Hepatocyte (in vitro differentiated cells): ENCODE data around the gene UTRN. TPM values are rescaled to one million over a fixed set of nuclear protein-coding genes. Genes with fewer than 3 reads are reported as not detected.

ENCODE experiments used
- DNase-seq: peaks from one replicate; pipeline ENCODE4 v3.0.0-alpha.2; 2016; ENCODE audit warnings: low spot score
- H2AFZ ChIP-seq: fragments of 200-600 bp; sonication (generic); 2 replicates; pipeline ENCODE4 v1.6.0; 2016; ENCODE audit warnings: antibody characterized with exemption, mild to moderate bottlenecking
- H3K27ac ChIP-seq: fragments of 200-600 bp; sonication (generic); 2 replicates; pipeline ENCODE4 v1.5.1; 2016; ENCODE audit warnings: mild to moderate bottlenecking
- H3K27me3 ChIP-seq: fragments of 200-600 bp; sonication (generic); 2 replicates; pipeline ENCODE4 v1.6.1; 2016
- H3K36me3 ChIP-seq: fragments of 200-600 bp; sonication (generic); replicated peaks from 2 replicates; pipeline ENCODE4 v1.5.1; 2016; ENCODE audit warnings: low read depth; ENCODE audit not compliant: insufficient read depth
- H3K4me1 ChIP-seq: fragments of 200-600 bp; sonication (generic); 2 replicates; pipeline ENCODE4 v1.5.1; 2016; ENCODE audit warnings: mild to moderate bottlenecking, moderate library complexity; ENCODE audit not compliant: insufficient read depth
- H3K4me2 ChIP-seq: fragments of 200-600 bp; sonication (generic); 2 replicates; pipeline ENCODE4 v1.6.0; 2016
- H3K4me3 ChIP-seq: fragments of 200-600 bp; sonication (generic); 2 replicates; pipeline ENCODE4 v1.5.1; 2016; ENCODE audit warnings: mild to moderate bottlenecking
- H3K79me2 ChIP-seq: fragments of 200-600 bp; sonication (generic); 2 replicates; pipeline ENCODE4 v1.6.0; 2017; ENCODE audit warnings: mild to moderate bottlenecking
- H3K9me2 ChIP-seq: fragments of 200-600 bp; sonication (generic); replicated peaks from 2 replicates; pipeline ENCODE4 v1.6.0; 2017; ENCODE audit warnings: mild to moderate bottlenecking; ENCODE audit not compliant: insufficient read depth
- H3K9me3 ChIP-seq: fragments of 200-600 bp; sonication (generic); 2 replicates; pipeline ENCODE4 v1.5.1; 2016; ENCODE audit warnings: low read depth, mild to moderate bottlenecking
- H4K20me1 ChIP-seq: fragments of 200-600 bp; sonication (generic); 2 replicates; pipeline ENCODE4 v1.6.0; 2016; ENCODE audit warnings: mild to moderate bottlenecking; ENCODE audit not compliant: insufficient read depth, poor library complexity, severe bottlenecking
- CTCF ChIP-seq: fragments of 200-600 bp; sonication (generic); IDR thresholded peaks from 2 replicates; pipeline ENCODE4 v1.5.1; 2016; ENCODE audit warnings: antibody characterized with exemption, mild to moderate bottlenecking; ENCODE audit not compliant: poor library complexity
- EZH2 ChIP-seq: fragments of 200-600 bp; sonication (generic); IDR thresholded peaks from 2 replicates; pipeline ENCODE4 v1.6.1; 2016; ENCODE audit warnings: antibody characterized with exemption, mild to moderate bottlenecking, borderline replicate concordance
- EZH2phosphoT487 ChIP-seq: fragments of 200-600 bp; sonication (generic); IDR thresholded peaks from one replicate; pipeline ENCODE4 v1.6.1; 2018; ENCODE audit warnings: antibody characterized with exemption, mild to moderate bottlenecking, low read depth, moderate library complexity; ENCODE audit not compliant: unreplicated experiment, severe bottlenecking
- WGBS: methylation state at CpG from one replicate; pipeline ENCODE4 v1.1.6; 2016; ENCODE audit warnings: low lambda C conversion rate; ENCODE audit errors: missing lambda C conversion rate; 5-methylcytosine and 5-hydroxymethylcytosine counted together
- polyA plus RNA-seq: library from polyadenylated mRNA; unstranded; fragments of >200 nt; fragmentation: Nextera tagmentation; extraction: Ambion mirVana; gene quantifications from 2 replicates; pipeline ENCODE4 v1.2.1, GENCODE V29; 2016
- total RNA-seq: library from RNA; depleted of rRNA; stranded (reverse); fragments of >200 nt; gene quantifications from 2 replicates; pipeline ENCODE4 v1.2.3, GENCODE V29; 2014

Gene UTRN
- total and polyA plus RNA-seq, 2 experiments from 2014 or later, result 33.1 to 112 TPM

GRCh38 chr6:144285548-144285797 lies 338 bp downstream of the UTRN start:
- no peak for DNase-seq
- Histone ChIP-seq H3K4me3 (peak overlapping the region; percentile 73), H3K36me3 (no peaks in the 10 kb centered on the region), H4K20me1 (peaks cover 7% of the 10 kb centered on the region), H3K27ac (peak overlapping the region; percentile 89), H3K79me2 (peaks cover 38% of the 10 kb centered on the region), H3K9me2 (no peaks in the 10 kb centered on the region), H3K9me3 (no peaks in the 10 kb centered on the region), H2AFZ (peak overlapping the region; percentile 63), H3K4me2 (peak overlapping the region; percentile 94), H3K27me3 (no peaks in the 10 kb centered on the region), H3K4me1 (peaks cover 11% of the 10 kb centered on the region)
- no peak for TF ChIP-seq CTCF
- no peak for TF ChIP-seq EZH2
- TF ChIP-seq EZH2phosphoT487, result no peak
- under 1% methylated on average over 15 of the region's 15 CpGs for whole genome bisulfite sequencing

GRCh38 chr6:144285798-144286502 lies 815 bp downstream of the UTRN start:
- WGBS, result under 1% methylated on average over 38 of the region's 51 CpGs
- peaks cover 41% of the 10 kb centered on the region for H3K79me2 ChIP-seq

GRCh38 chr6:144286503-144287393 lies 1.6 kb downstream of the UTRN start:
- Histone ChIP-seq H3K4me3 (peak overlapping the region; percentile 73), H3K4me2 (peak overlapping the region; percentile 94), H3K9me3 (no peaks in the 10 kb centered on the region), H4K20me1 (peaks cover 7% of the 10 kb centered on the region), H3K9me2 (no peaks in the 10 kb centered on the region), H2AFZ (peak overlapping the region; percentile 63), H3K36me3 (no peaks in the 10 kb centered on the region), H3K4me1 (peaks cover 11% of the 10 kb centered on the region), H3K27me3 (no peaks in the 10 kb centered on the region), H3K27ac (peak overlapping the region; percentile 89), H3K79me2 (peaks cover 49% of the 10 kb centered on the region)
- peak; percentile 76 for DNase-seq
- TF ChIP-seq EZH2phosphoT487 (no peak), CTCF (no peak), EZH2 (no peak)
- WGBS, result 2% methylated on average over 52 of the region's 53 CpGs

More at GRCh38 chr6:144285798-144286502, 815 bp downstream of the UTRN start:
- Histone ChIP-seq H3K9me3 (no peaks in the 10 kb centered on the region), H2AFZ (peak overlapping the region; percentile 63), H3K9me2 (no peaks in the 10 kb centered on the region), H3K27me3 (no peaks in the 10 kb centered on the region), H3K4me1 (peaks cover 11% of the 10 kb centered on the region), H3K4me3 (peak overlapping the region; percentile 73), H4K20me1 (peaks cover 7% of the 10 kb centered on the region), H3K36me3 (no peaks in the 10 kb centered on the region), H3K27ac (peak overlapping the region; percentile 89), H3K4me2 (peak overlapping the region; percentile 94)
- DNase-seq, result peak; percentile 66
- TF ChIP-seq CTCF (no peak), EZH2phosphoT487 (no peak)
